GM18502 (cell line): ENCODE data around the gene RAX2.

Experiments used
- ATAC-seq: cut with Tn5 transposase; IDR thresholded peaks from one replicate; pipeline ENCODE4 v1.9.1; 2021; ENCODE audit warnings: mild to moderate bottlenecking; ENCODE audit not compliant: unreplicated experiment, poor library complexity

RAX2 gene

DNA sequence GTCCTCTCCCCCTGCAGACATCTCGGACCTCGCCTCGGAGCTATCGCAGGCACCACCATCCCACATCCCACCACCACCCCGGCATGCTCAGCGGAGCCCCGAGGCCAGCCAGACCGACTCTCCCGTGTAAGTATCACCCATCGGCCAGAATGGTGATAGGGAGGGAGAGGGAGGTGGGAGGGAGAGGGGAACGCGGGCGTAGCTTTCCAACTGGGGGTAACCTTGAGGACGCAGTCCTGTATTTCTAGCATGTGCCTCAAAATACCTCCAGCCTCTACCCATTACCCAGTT is 37.8 kb downstream of the RAX2 start:
- no peak for ATAC-seq

- ATAC-seq: no peak
Observed at GRCh38 chr19:3733549-3734309, 38.3 kb downstream of the RAX2 start.

GRCh38 chr19:3732108-3732507 is 39.9 kb downstream of the RAX2 start:
- ATAC-seq: no peak

- ATAC-seq: no peak
Observed at GRCh38 chr19:3730457-3730958, 41.5 kb downstream of the RAX2 start.

DNA sequence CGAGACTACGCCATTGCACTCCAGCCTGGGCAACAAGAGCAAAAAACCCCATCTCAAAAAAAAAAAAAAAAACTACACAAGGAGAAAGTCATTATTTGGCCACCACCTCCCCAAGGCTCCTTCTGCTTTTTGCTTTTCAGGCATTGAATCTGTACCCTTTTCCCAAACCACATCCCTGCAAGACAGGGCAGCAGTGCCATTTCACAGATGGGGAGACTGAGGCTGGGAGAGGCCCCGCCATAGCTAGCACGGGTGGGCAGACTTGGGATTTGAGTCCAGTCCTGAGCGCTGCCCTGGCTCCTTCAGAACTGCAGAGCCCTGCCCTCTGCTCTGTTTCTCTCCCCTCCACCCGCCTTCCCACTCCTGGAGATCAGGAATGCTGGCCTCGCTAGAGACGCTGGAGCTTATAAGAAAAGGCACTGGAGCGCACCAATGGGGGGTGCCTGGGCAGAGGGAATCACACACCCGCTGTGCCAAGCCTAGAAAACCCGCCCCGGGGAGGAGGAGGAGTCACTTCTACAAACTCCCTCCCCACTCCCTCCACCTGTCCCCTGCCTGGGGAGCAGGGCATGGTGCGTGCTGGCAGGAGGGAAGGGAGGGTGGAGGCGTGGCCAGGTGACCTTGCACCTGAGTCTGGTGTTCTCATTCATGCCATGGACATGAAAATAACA is 46.3 kb downstream of the RAX2 start:
- ATAC-seq: no peak

DNA sequence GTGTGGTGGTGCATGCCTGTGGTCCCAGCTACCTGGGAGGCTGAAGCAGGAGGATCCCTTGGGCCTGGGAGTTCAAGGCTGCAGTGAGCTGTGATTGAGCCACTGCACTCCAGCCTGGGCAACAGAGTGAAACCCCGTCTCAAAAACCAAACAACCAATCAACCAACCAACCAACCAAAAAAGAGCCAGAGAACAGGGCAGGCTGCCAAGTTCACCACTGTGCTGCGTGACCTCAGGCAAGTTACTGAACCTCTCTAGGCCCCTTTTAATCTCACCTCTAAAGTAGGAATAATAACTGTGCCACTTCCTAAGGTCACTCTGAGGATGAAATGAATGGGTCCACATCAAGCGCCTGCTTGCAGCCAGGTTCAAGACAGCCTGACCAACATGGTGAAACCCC is 46.9 kb downstream of the RAX2 start:
- no peak for ATAC-seq

GRCh38 chr19:3723883-3724282 is 48.1 kb downstream of the RAX2 start:
- no peak for ATAC-seq

- no peak for ATAC-seq
Observed at GRCh38 chr19:3723110-3723488, 48.9 kb downstream of the RAX2 start.

GRCh38 chr19:3722443-3723109 is 49.5 kb downstream of the RAX2 start:
- no peak for ATAC-seq

DNA sequence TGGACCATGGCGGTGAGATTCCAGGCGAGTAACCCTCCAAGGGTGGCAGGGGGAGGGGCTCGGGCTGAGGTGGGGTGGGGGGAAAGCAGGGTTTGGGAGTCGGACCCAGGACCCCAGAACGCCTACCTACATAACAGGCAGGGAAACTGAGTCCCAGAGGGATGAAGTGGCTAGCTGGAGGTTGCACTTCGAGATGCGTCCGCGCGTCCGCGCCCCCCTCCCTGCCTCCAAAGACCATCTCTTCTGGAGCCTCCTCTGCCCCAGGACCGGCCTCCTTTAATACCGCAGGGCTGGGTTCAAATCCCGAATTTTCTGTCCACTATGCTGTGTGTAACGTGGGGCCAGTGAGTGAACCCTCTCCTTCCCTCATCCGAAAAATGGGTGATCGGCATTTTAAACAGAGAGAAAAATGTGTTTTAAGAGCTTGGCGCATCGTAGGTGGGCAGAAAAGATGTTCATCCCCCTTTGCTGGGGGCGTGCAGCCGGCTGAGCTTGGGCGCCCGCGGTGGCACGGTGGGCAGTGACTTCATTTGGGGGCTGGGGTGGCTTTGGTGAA is 50.1 kb downstream of the RAX2 start:
- ATAC-seq: no peak

DNA sequence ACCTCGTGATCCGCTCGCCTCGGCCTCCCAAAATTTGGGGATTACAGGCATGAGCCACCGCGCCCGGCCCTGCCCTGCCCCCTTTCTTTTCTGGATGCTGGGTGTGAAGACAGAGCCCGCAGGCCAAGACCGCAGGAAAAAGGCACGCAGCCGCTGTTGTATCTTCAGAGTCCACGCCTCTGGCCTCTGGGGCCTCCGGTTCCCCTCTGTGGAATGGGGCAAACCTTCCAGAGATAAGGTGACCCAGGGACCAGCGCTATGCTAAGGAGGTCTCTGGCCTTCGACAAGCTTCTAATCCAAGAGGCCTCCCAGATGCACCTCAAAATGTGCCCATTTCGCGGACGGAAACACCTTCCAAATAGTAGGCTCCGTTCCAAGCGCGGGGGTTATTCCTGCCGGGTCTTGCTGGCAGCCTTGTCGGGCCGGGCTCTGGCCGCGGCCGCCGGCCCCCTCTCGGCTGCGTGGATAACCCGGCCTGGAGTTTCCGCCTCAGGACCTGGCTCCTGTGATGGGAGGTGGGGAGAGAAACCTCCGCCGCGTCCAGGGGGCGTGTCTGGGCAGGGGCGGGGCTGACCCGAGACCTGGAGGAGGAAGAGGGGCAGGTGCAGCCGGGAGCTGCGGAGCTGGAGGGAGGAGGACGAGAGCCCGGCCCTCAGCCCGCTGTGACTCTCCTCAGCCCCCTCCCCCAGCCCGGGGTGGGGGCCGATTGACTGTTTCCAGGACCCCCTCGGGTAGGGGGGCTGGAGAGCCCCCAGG is 50.7 kb downstream of the RAX2 start:
- no peak for ATAC-seq

DNA sequence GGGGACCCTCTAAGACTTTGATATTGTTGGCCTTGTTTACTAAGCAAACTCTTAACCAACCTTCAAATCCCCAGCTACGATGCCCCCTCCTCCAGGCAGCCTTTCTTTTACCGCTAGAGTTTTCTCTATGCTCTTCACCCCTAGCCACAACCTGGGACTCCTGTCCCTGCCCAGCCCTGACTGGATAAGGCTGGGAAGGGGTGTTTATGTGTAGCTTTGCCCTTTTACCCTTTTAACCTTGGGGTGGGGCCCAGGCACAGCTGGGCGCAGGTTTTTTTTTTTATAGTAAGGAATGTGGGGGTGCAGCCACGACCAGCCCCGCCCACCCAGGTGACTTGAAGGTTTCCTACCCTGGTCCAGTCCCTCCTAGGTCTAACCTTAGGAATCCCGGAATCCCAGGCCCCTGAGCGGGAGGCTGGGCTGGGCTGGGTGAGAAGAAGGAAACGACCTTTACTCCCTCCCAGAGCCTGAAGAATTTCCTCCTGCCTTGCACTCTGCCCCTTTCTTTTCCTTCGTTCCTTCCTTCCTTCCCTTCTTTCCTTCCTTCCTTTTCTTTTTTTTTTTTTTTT is 51.6 kb downstream of the RAX2 start:
- ATAC-seq: no peak

- ATAC-seq: no peak
Observed at GRCh38 chr19:3719868-3720267, 52.2 kb downstream of the RAX2 start.
